Stimulated activated CD8-positive, alpha-beta memory T cell treated with anti-CD3 and anti-CD28 coated beads, Interleukin-12 subunit alpha, Interleukin-12 subunit beta, amount 100 ng/mL, for 24 hours (primary cell): Measurements from ENCODE around the gene NDUFC2.
"Not testable (repeated sequence)": the region's sequence is repeated elsewhere in the genome, so short reads cannot be mapped to it uniquely, and the experiment has no call there.

ENCODE experiments used
- DNase-seq: peaks from one replicate; pipeline ENCODE4 v3.0.0-alpha.2; 2020; ENCODE audit errors: extremely low read depth

NDUFC2 gene

DNA sequence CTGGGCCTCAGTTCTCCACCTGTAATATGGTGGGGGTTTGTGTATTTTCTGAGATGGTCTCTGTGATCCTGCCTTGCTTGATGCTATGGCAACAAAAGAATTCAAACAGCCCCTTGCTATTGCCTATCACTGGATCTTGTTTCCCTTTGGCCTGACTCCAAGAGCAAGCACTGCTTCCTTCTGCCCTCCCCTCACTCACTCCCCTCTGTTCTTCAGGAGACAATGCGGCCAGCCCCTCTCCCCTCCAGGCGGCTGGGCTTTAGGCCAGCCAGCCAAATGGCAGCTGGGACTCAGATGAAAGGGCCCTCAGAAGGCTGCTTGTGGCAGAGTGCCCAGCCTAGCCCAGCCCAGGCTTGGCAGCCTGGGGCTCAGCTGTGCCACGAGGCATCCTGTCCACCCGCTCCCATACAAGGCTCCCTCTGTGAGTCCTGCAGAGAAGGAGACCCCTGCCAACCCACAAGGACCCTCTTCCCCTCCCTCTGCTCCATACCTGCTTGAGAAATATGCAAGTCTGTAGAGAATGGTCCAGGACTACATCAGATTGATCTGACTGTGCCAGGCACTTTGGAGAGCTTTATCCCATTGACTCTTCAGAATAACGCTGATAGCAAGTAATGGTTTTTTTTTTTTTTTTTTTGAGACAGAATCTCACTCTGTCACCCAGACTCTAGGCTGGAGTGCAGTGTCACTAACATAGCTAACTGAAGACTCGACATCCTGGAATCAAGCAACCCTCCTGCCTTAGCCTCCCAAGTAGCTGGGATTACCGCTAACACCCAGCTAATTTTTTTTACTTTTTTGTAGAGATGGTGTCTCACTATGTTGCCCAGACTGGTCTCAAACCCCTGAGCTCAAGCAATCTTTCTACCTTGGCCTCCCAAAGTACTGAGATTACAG, 49.0 kb downstream of the NDUFC2 start:
- no peak for DNase-seq

- DNase-seq: not testable (repeated sequence)
Measured at GRCh38 chr11:78028423-78028822, 51.2 kb downstream of the NDUFC2 start.

DNA sequence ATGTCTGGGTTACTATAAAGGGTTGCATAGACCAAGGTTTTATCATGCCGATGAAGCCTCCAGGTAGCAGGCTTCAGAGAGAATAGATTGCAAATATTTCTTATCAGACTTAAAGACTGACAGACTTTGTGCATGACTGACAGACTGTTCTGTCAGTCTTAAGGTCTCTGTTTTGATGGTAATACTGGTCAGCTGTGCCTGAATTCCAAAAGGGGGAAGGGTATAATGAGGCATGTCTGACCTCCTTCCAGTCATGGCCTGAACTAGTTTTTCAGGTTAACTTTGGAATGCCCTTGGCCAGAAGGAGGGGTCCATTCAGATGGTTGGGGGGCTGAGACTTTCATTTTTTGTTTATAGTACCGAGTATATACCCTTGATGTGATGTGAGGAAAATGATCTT, 51.9 kb downstream of the NDUFC2 start:
- DNase-seq: no peak

GRCh38 chr11:78025378-78025777, 54.3 kb downstream of the NDUFC2 start:
- DNase-seq: no peak

DNA sequence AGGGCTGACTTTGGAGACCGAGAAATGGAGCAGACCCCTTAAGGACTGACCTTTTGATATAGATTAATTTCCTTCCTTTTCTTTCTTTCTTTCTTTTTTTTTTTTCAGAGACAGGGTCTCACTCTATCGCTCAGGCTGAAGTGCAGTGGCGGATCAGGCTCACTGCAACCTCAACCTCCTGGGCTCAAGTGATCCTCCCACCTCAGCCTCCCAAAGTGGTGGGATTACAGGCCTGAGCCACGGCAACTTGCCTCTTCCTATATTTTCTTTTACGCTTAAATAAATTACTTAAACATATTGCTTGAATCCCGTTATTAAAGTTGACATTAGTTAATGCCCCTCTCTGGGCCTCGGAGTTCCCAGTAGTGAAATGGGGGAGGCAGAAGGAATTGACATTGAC, 56.2 kb downstream of the NDUFC2 start:
- no peak for DNase-seq

DNA sequence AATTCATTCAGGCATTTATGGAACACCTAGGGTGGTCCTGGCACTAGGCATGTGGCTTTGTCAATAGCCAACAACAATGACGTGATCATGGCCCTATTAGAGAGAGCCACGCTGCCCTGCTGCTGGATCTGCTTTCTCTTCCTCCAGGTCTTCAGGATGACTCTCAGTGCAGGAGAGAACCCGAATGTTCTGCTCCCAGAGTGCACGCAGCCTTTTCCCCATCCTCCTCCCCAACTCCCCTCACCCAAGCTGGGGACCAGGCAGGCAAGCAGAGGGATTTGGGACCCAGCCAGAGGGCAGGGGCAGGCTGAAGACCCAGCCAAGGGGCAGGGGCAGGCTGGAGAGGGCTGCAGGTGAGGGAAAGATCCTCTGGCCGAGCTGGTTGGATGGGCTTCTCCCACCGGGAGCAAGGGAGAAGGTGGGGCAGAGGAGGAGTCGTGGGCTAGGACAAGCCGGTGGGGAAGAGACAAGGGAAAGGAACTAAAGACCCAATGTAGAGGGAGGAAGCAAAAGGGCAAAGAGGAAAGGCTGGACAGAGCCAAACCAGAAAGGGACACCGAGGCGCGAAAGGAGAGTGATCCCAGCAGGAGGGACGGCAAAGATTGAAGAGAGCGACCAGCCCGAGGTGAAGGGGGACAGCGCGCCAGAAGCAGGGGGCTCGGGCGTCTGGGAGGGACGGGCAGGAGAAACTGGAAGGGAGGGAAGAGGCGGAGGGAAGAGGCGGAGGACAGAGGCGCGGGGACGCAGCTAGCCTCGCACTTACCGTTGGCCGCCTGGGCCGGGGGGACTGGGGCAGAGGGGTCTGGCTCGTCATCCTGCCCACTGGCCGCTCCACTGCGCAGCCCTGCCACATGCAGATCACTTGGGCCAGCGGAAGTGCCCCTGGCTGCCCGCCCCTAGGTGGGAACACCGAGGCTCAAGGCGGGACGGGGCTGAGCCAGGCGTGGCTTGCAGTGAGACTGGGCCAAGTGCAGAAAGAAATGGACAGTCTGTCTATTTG, 57.0 kb downstream of the NDUFC2 start, which contains the start of gene KCTD14:
Gene KCTD14, minus strand, starts transcription at position 880 of the 1,000 bp plus-strand sequence. Its CDS starts 27 bp downstream, at position 853.
- no peak for DNase-seq

DNA sequence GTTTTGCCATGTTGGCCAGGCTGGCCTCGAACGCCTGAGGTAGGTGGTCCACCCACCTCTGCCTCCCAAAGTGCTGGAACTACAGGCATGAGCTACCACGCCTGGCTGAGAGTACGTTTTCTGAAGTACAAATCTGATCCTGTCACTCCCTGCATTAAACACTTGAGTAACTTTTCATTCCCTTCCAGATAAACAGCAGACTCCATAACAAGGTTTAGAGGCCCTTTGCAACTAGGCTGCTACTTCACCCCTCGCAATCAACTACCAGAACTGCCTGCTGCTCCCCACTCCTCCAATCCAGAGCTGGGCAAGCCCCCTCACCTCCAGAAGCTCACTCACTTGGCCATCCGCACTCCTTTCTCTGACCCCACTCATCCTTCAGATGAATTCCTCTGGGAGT, 58.1 kb downstream of the NDUFC2 start:
- no peak for DNase-seq

GRCh38 chr11:78020246-78020645, 59.4 kb downstream of the NDUFC2 start:
- no peak for DNase-seq

DNA sequence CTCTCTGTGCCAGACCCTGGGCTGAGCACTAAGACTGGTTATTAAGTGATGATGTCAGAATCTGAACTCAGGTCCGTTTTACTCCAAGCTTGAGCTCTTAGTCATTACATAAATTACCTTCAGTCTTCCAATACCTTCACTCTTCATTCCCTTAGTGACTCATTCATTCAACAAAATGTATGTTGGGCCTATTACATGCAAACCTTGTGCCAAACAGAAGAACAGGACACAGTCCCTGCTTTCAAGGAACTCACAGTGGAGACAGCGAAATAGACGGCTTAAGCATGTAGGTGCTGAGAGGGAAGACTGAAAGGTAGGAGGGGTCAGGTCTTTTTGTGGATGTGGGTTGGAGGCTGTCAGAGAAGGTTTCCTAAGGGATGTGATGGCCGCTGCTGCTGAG, 59.9 kb downstream of the NDUFC2 start:
- DNase-seq: no peak
